OCI-LY1 (cell line): ENCODE data around the gene GSTO1.

Experiments
- EZH2 ChIP-seq: fragments of 200-600 bp; sonication (generic), shearing (Covaris generic); IDR thresholded peaks from 2 replicates; pipeline ENCODE4 v1.8.0; 2017; ENCODE audit warnings: borderline replicate concordance, mixed run types, mild to moderate bottlenecking, antibody characterized with exemption, low read length, moderate library complexity, mixed read lengths
- TF ChIP-seq, protein P1 (sequence below): fragments of 200-600 bp; sonication (generic), shearing (Covaris generic); IDR thresholded peaks from 2 replicates; pipeline ENCODE4 v1.5.1; 2017; ENCODE audit warnings: mild to moderate bottlenecking, antibody characterized with exemption, low read length, moderate library complexity, mixed read lengths

GRCh38 chr10:104233817-104234216, 20.9 kb upstream of the GSTO1 start:
- TF ChIP-seq, protein P1, sequence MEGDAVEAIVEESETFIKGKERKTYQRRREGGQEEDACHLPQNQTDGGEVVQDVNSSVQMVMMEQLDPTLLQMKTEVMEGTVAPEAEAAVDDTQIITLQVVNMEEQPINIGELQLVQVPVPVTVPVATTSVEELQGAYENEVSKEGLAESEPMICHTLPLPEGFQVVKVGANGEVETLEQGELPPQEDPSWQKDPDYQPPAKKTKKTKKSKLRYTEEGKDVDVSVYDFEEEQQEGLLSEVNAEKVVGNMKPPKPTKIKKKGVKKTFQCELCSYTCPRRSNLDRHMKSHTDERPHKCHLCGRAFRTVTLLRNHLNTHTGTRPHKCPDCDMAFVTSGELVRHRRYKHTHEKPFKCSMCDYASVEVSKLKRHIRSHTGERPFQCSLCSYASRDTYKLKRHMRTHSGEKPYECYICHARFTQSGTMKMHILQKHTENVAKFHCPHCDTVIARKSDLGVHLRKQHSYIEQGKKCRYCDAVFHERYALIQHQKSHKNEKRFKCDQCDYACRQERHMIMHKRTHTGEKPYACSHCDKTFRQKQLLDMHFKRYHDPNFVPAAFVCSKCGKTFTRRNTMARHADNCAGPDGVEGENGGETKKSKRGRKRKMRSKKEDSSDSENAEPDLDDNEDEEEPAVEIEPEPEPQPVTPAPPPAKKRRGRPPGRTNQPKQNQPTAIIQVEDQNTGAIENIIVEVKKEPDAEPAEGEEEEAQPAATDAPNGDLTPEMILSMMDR = no peak
- TF ChIP-seq EZH2 = no peak
